Measurements from ENCODE around the gene HS3ST5.

HS3ST5 gene

GRCh38 chr6:114260810-114261209 lies 82.0 kb downstream of the HS3ST5 start:
- no peak for FAIRE-seq
- TF ChIP-seq SPI1 (IDR thresholded peaks at IDR 0.05; ENCODE audit: low read depth, low read length): no peak
- TF ChIP-seq POLR2A (IDR thresholded peaks at IDR 0.05; ENCODE audit: low read depth, low read length): no peak
- no peak for TF ChIP-seq PAX5 (IDR thresholded peaks at IDR 0.05; ENCODE audit: insufficient read depth, low read length, severe bottlenecking)
- no peak for TF ChIP-seq TAF1 (IDR thresholded peaks at IDR 0.05; ENCODE audit: low read depth, low read length)
- no peak for TF ChIP-seq POU2F2 (IDR thresholded peaks at IDR 0.05; ENCODE audit: low read depth, low read length)
- TF ChIP-seq POLR2AphosphoS5 (IDR thresholded peaks at IDR 0.05; ENCODE audit: low read depth, low read length): no peak
- DNase-seq (ENCODE audit: insufficient read length, low spot score): no peak

- FAIRE-seq (no peak), DNase-seq (ENCODE audit: insufficient read length, low spot score) (no peak)
Observed at GRCh38 chr6:114258376-114258775, 84.4 kb downstream of the HS3ST5 start.

GRCh38 chr6:114253431-114253830 lies 89.4 kb downstream of the HS3ST5 start:
- TF ChIP-seq PAX5 (IDR thresholded peaks at IDR 0.05; ENCODE audit: insufficient read depth, low read length, severe bottlenecking): no peak
- TF ChIP-seq POLR2A (IDR thresholded peaks at IDR 0.05; ENCODE audit: low read depth, low read length): no peak
- TF ChIP-seq SPI1 (IDR thresholded peaks at IDR 0.05; ENCODE audit: low read depth, low read length): no peak
- TF ChIP-seq POU2F2 (IDR thresholded peaks at IDR 0.05; ENCODE audit: low read depth, low read length): no peak
- TF ChIP-seq POLR2AphosphoS5 (IDR thresholded peaks at IDR 0.05; ENCODE audit: low read depth, low read length): no peak
- TF ChIP-seq TAF1 (IDR thresholded peaks at IDR 0.05; ENCODE audit: low read depth, low read length): no peak
- FAIRE-seq (no peak), DNase-seq (ENCODE audit: insufficient read length, low spot score) (no peak)

More at GRCh38 chr6:114258376-114258775, 84.4 kb downstream of the HS3ST5 start:
- no peak for TF ChIP-seq POU2F2 (IDR thresholded peaks at IDR 0.05; ENCODE audit: low read depth, low read length)
- no peak for TF ChIP-seq POLR2AphosphoS5 (IDR thresholded peaks at IDR 0.05; ENCODE audit: low read depth, low read length)
- TF ChIP-seq PAX5 (IDR thresholded peaks at IDR 0.05; ENCODE audit: insufficient read depth, low read length, severe bottlenecking): no peak
- no peak for TF ChIP-seq SPI1 (IDR thresholded peaks at IDR 0.05; ENCODE audit: low read depth, low read length)
- no peak for TF ChIP-seq POLR2A (IDR thresholded peaks at IDR 0.05; ENCODE audit: low read depth, low read length)
- no peak for TF ChIP-seq TAF1 (IDR thresholded peaks at IDR 0.05; ENCODE audit: low read depth, low read length)

GRCh38 chr6:114249522-114249921 lies 93.3 kb downstream of the HS3ST5 start:
- DNase-seq (ENCODE audit: insufficient read length, low spot score) (no peak), FAIRE-seq (no peak)
- no peak for TF ChIP-seq SPI1 (IDR thresholded peaks at IDR 0.05; ENCODE audit: low read depth, low read length)
- TF ChIP-seq POLR2A (IDR thresholded peaks at IDR 0.05; ENCODE audit: low read depth, low read length): no peak
- no peak for TF ChIP-seq POLR2AphosphoS5 (IDR thresholded peaks at IDR 0.05; ENCODE audit: low read depth, low read length)
- TF ChIP-seq PAX5 (IDR thresholded peaks at IDR 0.05; ENCODE audit: insufficient read depth, low read length, severe bottlenecking): no peak
- no peak for TF ChIP-seq TAF1 (IDR thresholded peaks at IDR 0.05; ENCODE audit: low read depth, low read length)
- no peak for TF ChIP-seq POU2F2 (IDR thresholded peaks at IDR 0.05; ENCODE audit: low read depth, low read length)

- FAIRE-seq (no peak), DNase-seq (ENCODE audit: insufficient read length, low spot score) (no peak)
- no peak for TF ChIP-seq POLR2AphosphoS5 (IDR thresholded peaks at IDR 0.05; ENCODE audit: low read depth, low read length)
- no peak for TF ChIP-seq SPI1 (IDR thresholded peaks at IDR 0.05; ENCODE audit: low read depth, low read length)
- TF ChIP-seq PAX5 (IDR thresholded peaks at IDR 0.05; ENCODE audit: insufficient read depth, low read length, severe bottlenecking): no peak
- no peak for TF ChIP-seq POLR2A (IDR thresholded peaks at IDR 0.05; ENCODE audit: low read depth, low read length)
- TF ChIP-seq TAF1 (IDR thresholded peaks at IDR 0.05; ENCODE audit: low read depth, low read length): no peak
- TF ChIP-seq POU2F2 (IDR thresholded peaks at IDR 0.05; ENCODE audit: low read depth, low read length): no peak
Observed at GRCh38 chr6:114247101-114247500, 95.7 kb downstream of the HS3ST5 start.

- DNase-seq (ENCODE audit: insufficient read length, low spot score) (no peak), FAIRE-seq (no peak)
- no peak for TF ChIP-seq POLR2AphosphoS5 (IDR thresholded peaks at IDR 0.05; ENCODE audit: low read depth, low read length)
- TF ChIP-seq TAF1 (IDR thresholded peaks at IDR 0.05; ENCODE audit: low read depth, low read length): no peak
- TF ChIP-seq PAX5 (IDR thresholded peaks at IDR 0.05; ENCODE audit: insufficient read depth, low read length, severe bottlenecking): no peak
- no peak for TF ChIP-seq POU2F2 (IDR thresholded peaks at IDR 0.05; ENCODE audit: low read depth, low read length)
- TF ChIP-seq SPI1 (IDR thresholded peaks at IDR 0.05; ENCODE audit: low read depth, low read length): no peak
- TF ChIP-seq POLR2A (IDR thresholded peaks at IDR 0.05; ENCODE audit: low read depth, low read length): no peak
Observed at GRCh38 chr6:114240796-114241195, 102.0 kb downstream of the HS3ST5 start.

GRCh38 chr6:114228675-114229074 lies 114.1 kb downstream of the HS3ST5 start:
- DNase-seq (ENCODE audit: insufficient read length, low spot score): no peak
- TF ChIP-seq POU2F2 (IDR thresholded peaks at IDR 0.05; ENCODE audit: low read depth, low read length) (no peak), SPI1 (IDR thresholded peaks at IDR 0.05; ENCODE audit: low read depth, low read length) (no peak), POLR2A (IDR thresholded peaks at IDR 0.05; ENCODE audit: low read depth, low read length) (no peak)
- FAIRE-seq: no peak

GRCh38 chr6:114227944-114228468 lies 114.8 kb downstream of the HS3ST5 start:
- TF ChIP-seq POLR2AphosphoS5 (IDR thresholded peaks at IDR 0.05; ENCODE audit: low read depth, low read length): no peak
- no peak for TF ChIP-seq SPI1 (IDR thresholded peaks at IDR 0.05; ENCODE audit: low read depth, low read length)
- no peak for TF ChIP-seq TAF1 (IDR thresholded peaks at IDR 0.05; ENCODE audit: low read depth, low read length)
- TF ChIP-seq POLR2A (IDR thresholded peaks at IDR 0.05; ENCODE audit: low read depth, low read length): no peak
- FAIRE-seq: no peak
- no peak for DNase-seq (ENCODE audit: insufficient read length, low spot score)

GRCh38 chr6:114220241-114220640 lies 122.6 kb downstream of the HS3ST5 start:
- DNase-seq (ENCODE audit: insufficient read length, low spot score): no peak
- FAIRE-seq: no peak
- no peak for TF ChIP-seq PAX5 (IDR thresholded peaks at IDR 0.05; ENCODE audit: insufficient read depth, low read length, severe bottlenecking)
- TF ChIP-seq TAF1 (IDR thresholded peaks at IDR 0.05; ENCODE audit: low read depth, low read length): no peak
- no peak for TF ChIP-seq POLR2AphosphoS5 (IDR thresholded peaks at IDR 0.05; ENCODE audit: low read depth, low read length)
- TF ChIP-seq SPI1 (IDR thresholded peaks at IDR 0.05; ENCODE audit: low read depth, low read length): no peak
- TF ChIP-seq POLR2A (IDR thresholded peaks at IDR 0.05; ENCODE audit: low read depth, low read length): no peak
- no peak for TF ChIP-seq POU2F2 (IDR thresholded peaks at IDR 0.05; ENCODE audit: low read depth, low read length)
